ENCODE measurements around the gene EBF3.

GRCh38 chr10:129960481-129961156 is 3.5 kb downstream of the EBF3 start:
- TF ChIP-seq EZH2phosphoT487 (IDR thresholded peaks at IDR 0.05; ENCODE audit: borderline replicate concordance, low read length) (no peak), CTCF (conservative IDR thresholded peaks at IDR 0.05; ENCODE audit: low read depth, low read length) (no peak)
